OCI-LY1 (cell line): ENCODE data around the gene NOX3.

Experiments
- H2AFZ ChIP-seq: fragments of 200-600 bp; sonication (generic), shearing (Covaris generic); 2 replicates; pipeline ENCODE4 v1.6.0; 2014; ENCODE audit warnings: antibody characterized with exemption, mild to moderate bottlenecking, low read length
- H3F3A ChIP-seq: fragments of 200-600 bp; sonication (generic), shearing (Covaris generic); 2 replicates; pipeline ENCODE4 v1.6.0; 2014; ENCODE audit warnings: mild to moderate bottlenecking, antibody characterized with exemption, low read length, moderate library complexity; ENCODE audit not compliant: insufficient read depth
- H3K27ac ChIP-seq: fragments of 200-600 bp; sonication (generic); 2 replicates; pipeline ENCODE4 v1.5.1; 2014; ENCODE audit warnings: low read length, mixed run types, mild to moderate bottlenecking, low read depth; ENCODE audit not compliant: poor library complexity, severe bottlenecking
- H3K27me3 ChIP-seq: fragments of 200-600 bp; sonication (generic); 2 replicates; pipeline ENCODE4 v1.6.0; 2014; ENCODE audit warnings: antibody characterized with exemption, mild to moderate bottlenecking, low read length, moderate library complexity; ENCODE audit not compliant: insufficient read depth
- H3K36me3 ChIP-seq: fragments of 200-600 bp; sonication (generic); 2 replicates; pipeline ENCODE4 v1.6.1; 2014; ENCODE audit warnings: mild to moderate bottlenecking, antibody characterized with exemption, low read length, moderate library complexity, mixed read lengths; ENCODE audit not compliant: insufficient read depth
- H3K4me1 ChIP-seq: fragments of 200-600 bp; sonication (generic); 2 replicates; pipeline ENCODE4 v1.5.1; 2014; ENCODE audit warnings: mild to moderate bottlenecking, low read length, moderate library complexity; ENCODE audit not compliant: insufficient read depth, severe bottlenecking
- H3K4me2 ChIP-seq: fragments of 200-600 bp; sonication (generic), shearing (Covaris generic); 2 replicates; pipeline ENCODE4 v1.6.1; 2014; ENCODE audit warnings: low read length
- H3K4me3 ChIP-seq: fragments of 200-600 bp; sonication (generic); 2 replicates; pipeline ENCODE4 v1.5.1; 2014; ENCODE audit warnings: low read length, low read depth, mild to moderate bottlenecking, mixed read lengths; ENCODE audit not compliant: poor library complexity, severe bottlenecking
- H3K79me2 ChIP-seq: fragments of 200-600 bp; shearing (Covaris generic); 2 replicates; pipeline ENCODE4 v1.6.1; 2016; ENCODE audit warnings: mixed run types, low read length, mixed read lengths; ENCODE audit not compliant: insufficient read depth
- H3K9ac ChIP-seq: fragments of 200-600 bp; sonication (generic), shearing (Covaris generic); 2 replicates; pipeline ENCODE4 v1.6.1; 2014; ENCODE audit warnings: mild to moderate bottlenecking, low read length, mixed read lengths
- H3K9me2 ChIP-seq: fragments of 200-600 bp; sonication (generic), shearing (Covaris generic); 2 replicates; pipeline ENCODE4 v1.6.1; 2014; ENCODE audit warnings: low read depth, mild to moderate bottlenecking, low read length, mixed read lengths
- H3K9me3 ChIP-seq: fragments of 200-600 bp; shearing (Covaris generic); 2 replicates; pipeline ENCODE4 v1.6.1; 2014; ENCODE audit warnings: low read length, mixed read lengths
- H4K20me1 ChIP-seq: fragments of 200-600 bp; sonication (generic), shearing (Covaris generic); 2 replicates; pipeline ENCODE4 v1.6.0; 2016; ENCODE audit warnings: mild to moderate bottlenecking, low read length; ENCODE audit not compliant: insufficient read depth
- CTCF ChIP-seq: fragments of 200-600 bp; sonication (generic), shearing (Covaris generic); IDR thresholded peaks from 2 replicates; pipeline ENCODE4 v1.5.1; 2017; ENCODE audit warnings: mild to moderate bottlenecking, antibody characterized with exemption, low read length, moderate library complexity, mixed read lengths
- EZH2 ChIP-seq: fragments of 200-600 bp; sonication (generic), shearing (Covaris generic); IDR thresholded peaks from 2 replicates; pipeline ENCODE4 v1.8.0; 2017; ENCODE audit warnings: borderline replicate concordance, mixed run types, mild to moderate bottlenecking, antibody characterized with exemption, low read length, moderate library complexity, mixed read lengths

NOX3 gene

GRCh38 chr6:155351273-155352129 is 104.1 kb downstream of the NOX3 start:
- no peaks in the 10 kb centered on the region for H3K9me2 ChIP-seq
- no peak overlapping the region for H3K9ac ChIP-seq
- no peaks in the 10 kb centered on the region for H3K36me3 ChIP-seq
- no peaks in the 10 kb centered on the region for H4K20me1 ChIP-seq
- no peak overlapping the region for H3K4me2 ChIP-seq
- H2AFZ ChIP-seq: no peak overlapping the region
- no peaks in the 10 kb centered on the region for H3K79me2 ChIP-seq
- no peak overlapping the region for H3K4me3 ChIP-seq
- H3K27me3 ChIP-seq: no peaks in the 10 kb centered on the region
- no peaks in the 10 kb centered on the region for H3F3A ChIP-seq
- H3K9me3 ChIP-seq: peaks cover 13% of the 10 kb centered on the region
- peak overlapping the region; percentile 80 for H3K27ac ChIP-seq
- peaks cover 24% of the 10 kb centered on the region for H3K4me1 ChIP-seq
- no peak for TF ChIP-seq EZH2
- no peak for TF ChIP-seq CTCF

GRCh38 chr6:155349956-155350355 is 105.7 kb downstream of the NOX3 start:
- TF ChIP-seq EZH2: no peak
- no peak for TF ChIP-seq CTCF
- Histone ChIP-seq H3F3A (no peaks in the 10 kb centered on the region), H3K27ac (peak overlapping the region; percentile 80), H3K4me1 (peaks cover 24% of the 10 kb centered on the region), H2AFZ (no peak overlapping the region), H3K36me3 (no peaks in the 10 kb centered on the region; the same call in 1 of the 2 replicates), H3K9me3 (peaks cover 13% of the 10 kb centered on the region), H3K4me2 (no peak overlapping the region), H3K79me2 (no peaks in the 10 kb centered on the region), H3K27me3 (no peaks in the 10 kb centered on the region), H3K9ac (no peak overlapping the region), H3K9me2 (no peaks in the 10 kb centered on the region), H3K4me3 (no peak overlapping the region), H4K20me1 (no peaks in the 10 kb centered on the region)

- no peaks in the 10 kb centered on the region for H3K27me3 ChIP-seq
- H3K27ac ChIP-seq: no peak overlapping the region
- H3K36me3 ChIP-seq: no peaks in the 10 kb centered on the region; the same call in 1 of the 2 replicates
- no peaks in the 10 kb centered on the region for H3K79me2 ChIP-seq
- H4K20me1 ChIP-seq: no peaks in the 10 kb centered on the region
- TF ChIP-seq CTCF (no peak), EZH2 (no peak)
- no peak overlapping the region for H3K4me3 ChIP-seq
- peaks cover 14% of the 10 kb centered on the region for H3K9me3 ChIP-seq
- no peak overlapping the region for H3K9ac ChIP-seq
- H3K4me1 ChIP-seq: peaks cover 24% of the 10 kb centered on the region
- no peak overlapping the region for H3K4me2 ChIP-seq
- H2AFZ ChIP-seq: no peak overlapping the region
- no peaks in the 10 kb centered on the region for H3K9me2 ChIP-seq
- H3F3A ChIP-seq: no peaks in the 10 kb centered on the region
These were observed 106.5 kb downstream of the NOX3 start for GRCh38 chr6:155349129-155349528.
